Endothelial cell of umbilical vein (primary cell): Measurements from ENCODE around the gene WDR26.

ENCODE experiments used
- CTCF ChIP-seq, 2 donors: IDR thresholded peaks; 1 replicate in 1 of 2; 2 replicates in 1 of 2; pipeline ENCODE4 v1.5.1; 2011; ENCODE audit warnings: low read length in 2 of 2, mild to moderate bottlenecking in 2 of 2, moderate library complexity in 2 of 2, control low read depth in 1 of 2, inconsistent platforms in 1 of 2, low read depth in 1 of 2; ENCODE audit not compliant: insufficient read depth in 1 of 2; ENCODE audit errors: extremely low read depth in 1 of 2
- EZH2 ChIP-seq: IDR thresholded peaks from 2 replicates; pipeline ENCODE4 v1.6.1; 2012; ENCODE audit warnings: borderline replicate concordance, low read depth, mild to moderate bottlenecking, moderate library complexity, low read length, inconsistent platforms; ENCODE audit not compliant: severe bottlenecking
- JUN ChIP-seq: IDR thresholded peaks from 2 replicates; pipeline ENCODE4 v1.6.1; 2011; ENCODE audit warnings: borderline replicate concordance, low read depth; ENCODE audit not compliant: insufficient read length, insufficient read depth
- POLR2A ChIP-seq: IDR thresholded peaks from 2 replicates; pipeline ENCODE4 v1.6.1; 2012; ENCODE audit warnings: low read depth, mild to moderate bottlenecking, control low read depth, low read length
- POLR2AphosphoS5 ChIP-seq: IDR thresholded peaks from 2 replicates; pipeline ENCODE4 v1.6.1; 2012; ENCODE audit warnings: low read depth, mild to moderate bottlenecking, control low read depth, low read length, moderate library complexity; ENCODE audit not compliant: insufficient read depth

GRCh38 chr1:224431726-224432125 is 2.9 kb downstream of the WDR26 start:
- no peak for TF ChIP-seq CTCF (IDR thresholded peaks at IDR 0.05; ENCODE audit: extremely low read depth in 1 of 2, insufficient read depth in 1 of 2, low read depth in 1 of 2, low read length in 2 of 2)
- TF ChIP-seq EZH2 = no peak
- no peak for TF ChIP-seq POLR2A
- no peak for TF ChIP-seq JUN
- no peak for TF ChIP-seq POLR2AphosphoS5
